MM.1S (cell line): ENCODE data around the gene ARHGEF7.

Experiments
- DNase-seq: peaks from one replicate; pipeline ENCODE4 v3.0.0-alpha.2; 2015
- H2AFZ ChIP-seq: fragments of 300-600 bp; sonication (generic); 2 replicates; pipeline ENCODE4 v1.6.0; 2016; ENCODE audit warnings: antibody characterized with exemption, low read length
- H3F3A ChIP-seq: fragments of 300-600 bp; sonication (generic); 2 replicates; pipeline ENCODE4 v1.6.1; 2016; ENCODE audit warnings: mild to moderate bottlenecking, antibody characterized with exemption, low read length, moderate library complexity, mixed read lengths; ENCODE audit not compliant: insufficient read depth
- H3K27ac ChIP-seq: fragments of 300-600 bp; sonication (generic); 2 replicates; pipeline ENCODE4 v1.5.1; 2016; ENCODE audit warnings: mild to moderate bottlenecking, low read length
- H3K27me3 ChIP-seq: fragments of 300-600 bp; sonication (generic); replicated peaks from 2 replicates; pipeline ENCODE4 v1.6.0; 2016; ENCODE audit warnings: low read length; ENCODE audit not compliant: insufficient read depth
- H3K36me3 ChIP-seq: fragments of 300-600 bp; sonication (generic); replicated peaks from 2 replicates; pipeline ENCODE4 v1.6.1; 2016; ENCODE audit warnings: mild to moderate bottlenecking, low read length, mixed read lengths; ENCODE audit not compliant: insufficient read depth
- H3K4me1 ChIP-seq: fragments of 300-600 bp; sonication (generic); 2 replicates; pipeline ENCODE4 v1.6.1; 2016; ENCODE audit warnings: low read length, mixed read lengths
- H3K4me2 ChIP-seq: fragments of 300-600 bp; sonication (generic); 2 replicates; pipeline ENCODE4 v1.6.0; 2016; ENCODE audit warnings: low read depth, low read length
- H3K4me3 ChIP-seq: fragments of 300-600 bp; sonication (generic); 2 replicates; pipeline ENCODE4 v1.5.1; 2016; ENCODE audit warnings: low read length, mixed read lengths
- H3K79me2 ChIP-seq: fragments of 300-600 bp; sonication (generic); 2 replicates; pipeline ENCODE4 v1.6.1; 2016; ENCODE audit warnings: mixed run types, low read length, mixed read lengths
- H3K9ac ChIP-seq: fragments of 300-600 bp; sonication (generic); 2 replicates; pipeline ENCODE4 v1.6.1; 2016; ENCODE audit warnings: low read length, mixed read lengths
- H3K9me2 ChIP-seq: fragments of 300-600 bp; sonication (generic); replicated peaks from 2 replicates; pipeline ENCODE4 v1.6.1; 2016; ENCODE audit warnings: mild to moderate bottlenecking, low read length, mixed read lengths; ENCODE audit not compliant: insufficient read depth
- H3K9me3 ChIP-seq: fragments of 300-600 bp; sonication (generic); replicated peaks from 2 replicates; pipeline ENCODE4 v1.6.1; 2016; ENCODE audit warnings: mild to moderate bottlenecking, low read length, mixed read lengths; ENCODE audit not compliant: insufficient read depth
- H4K20me1 ChIP-seq: fragments of 300-600 bp; sonication (generic); 2 replicates; pipeline ENCODE4 v1.6.1; 2016; ENCODE audit warnings: mild to moderate bottlenecking, low read length, moderate library complexity, mixed read lengths; ENCODE audit not compliant: insufficient read depth
- CTCF ChIP-seq: fragments of 300-600 bp; sonication (generic); IDR thresholded peaks from 2 replicates; pipeline ENCODE4 v1.5.1; 2016; ENCODE audit warnings: antibody characterized with exemption, low read length, mixed read lengths
- EZH2 ChIP-seq: fragments of 300-600 bp; sonication (generic); optimal IDR thresholded peaks from 2 replicates; pipeline ENCODE3; 2017; ENCODE audit warnings: low read depth, mild to moderate bottlenecking, antibody characterized with exemption, low read length, mixed read lengths
- EZH2phosphoT487 ChIP-seq: fragments of 300-600 bp; sonication (generic); IDR thresholded peaks from 2 replicates; pipeline ENCODE4 v1.6.1; 2018; ENCODE audit warnings: antibody characterized with exemption, low read length

The ARHGEF7 gene

GRCh38 chr13:111230385-111230930 is 115.3 kb downstream of the ARHGEF7 start:
- H3K9ac ChIP-seq = no peak overlapping the region
- H3K9me2 ChIP-seq = no peaks in the 10 kb centered on the region
- H3K4me3 ChIP-seq = no peak overlapping the region
- H3K36me3 ChIP-seq = no peaks in the 10 kb centered on the region; the same call in 1 of the 2 replicates
- H3K4me1 ChIP-seq = no peaks in the 10 kb centered on the region
- H3F3A ChIP-seq = no peaks in the 10 kb centered on the region
- no peaks in the 10 kb centered on the region for H3K27me3 ChIP-seq
- no peak overlapping the region for H2AFZ ChIP-seq
- no peaks in the 10 kb centered on the region for H3K9me3 ChIP-seq
- no peak overlapping the region for H3K4me2 ChIP-seq
- TF ChIP-seq CTCF (no peak), EZH2 (no peak), EZH2phosphoT487 (no peak)
- H3K27ac ChIP-seq = no peak overlapping the region
- H4K20me1 ChIP-seq = no peaks in the 10 kb centered on the region
- DNase-seq = no peak
- H3K79me2 ChIP-seq = peaks cover 41% of the 10 kb centered on the region

GRCh38 chr13:111232191-111232590 is 117.1 kb downstream of the ARHGEF7 start:
- Histone ChIP-seq H2AFZ (no peak overlapping the region), H4K20me1 (no peaks in the 10 kb centered on the region), H3K27me3 (no peaks in the 10 kb centered on the region), H3K9me3 (no peaks in the 10 kb centered on the region), H3K79me2 (peaks cover 24% of the 10 kb centered on the region), H3F3A (no peaks in the 10 kb centered on the region), H3K4me1 (no peaks in the 10 kb centered on the region), H3K4me3 (no peak overlapping the region), H3K36me3 (no peaks in the 10 kb centered on the region; the same call in 1 of the 2 replicates), H3K4me2 (no peak overlapping the region), H3K27ac (no peak overlapping the region), H3K9ac (no peak overlapping the region), H3K9me2 (no peaks in the 10 kb centered on the region)
- no peak for DNase-seq
- no peak for TF ChIP-seq EZH2
- TF ChIP-seq EZH2phosphoT487 = no peak
- TF ChIP-seq CTCF = no peak

GRCh38 chr13:111233080-111233479 is 118.0 kb downstream of the ARHGEF7 start:
- H3F3A ChIP-seq = no peaks in the 10 kb centered on the region
- no peak overlapping the region for H2AFZ ChIP-seq
- no peaks in the 10 kb centered on the region for H3K27me3 ChIP-seq
- H3K9me3 ChIP-seq = no peaks in the 10 kb centered on the region
- H3K36me3 ChIP-seq = no peaks in the 10 kb centered on the region; the same call in 1 of the 2 replicates
- H3K4me1 ChIP-seq = no peaks in the 10 kb centered on the region
- no peak for DNase-seq
- H3K9ac ChIP-seq = no peak overlapping the region
- H3K79me2 ChIP-seq = peaks cover 24% of the 10 kb centered on the region
- no peak overlapping the region for H3K27ac ChIP-seq
- TF ChIP-seq CTCF = no peak
- no peak for TF ChIP-seq EZH2phosphoT487
- TF ChIP-seq EZH2 = no peak
- no peak overlapping the region for H3K4me2 ChIP-seq
- H4K20me1 ChIP-seq = no peaks in the 10 kb centered on the region
- no peak overlapping the region for H3K4me3 ChIP-seq
- H3K9me2 ChIP-seq = no peaks in the 10 kb centered on the region
